GM18870 (cell line): ENCODE results near the gene C3orf20.
"Not testable (repeated sequence)": the region's sequence is repeated elsewhere in the genome, so short reads cannot be mapped to it uniquely, and the experiment has no call there.

Experiments used
- ATAC-seq: cut with Tn5 transposase; IDR thresholded peaks from one replicate; pipeline ENCODE4 v1.9.1; 2021; ENCODE audit warnings: moderate library complexity; ENCODE audit not compliant: unreplicated experiment

The C3orf20 gene

GRCh38 chr3:14752979-14753378 is 78.0 kb downstream of the C3orf20 start:
- not testable (repeated sequence) for ATAC-seq

- ATAC-seq, result no peak
These were observed 82.3 kb downstream of the C3orf20 start for GRCh38 chr3:14757153-14757700.

- ATAC-seq, result no peak
These were observed 83.4 kb downstream of the C3orf20 start for GRCh38 chr3:14758297-14758696.

GRCh38 chr3:14758959-14759358 is 84.0 kb downstream of the C3orf20 start:
- no peak for ATAC-seq

GRCh38 chr3:14760185-14760584 is 85.2 kb downstream of the C3orf20 start:
- ATAC-seq, result no peak

GRCh38 chr3:14761121-14761672 is 86.3 kb downstream of the C3orf20 start:
- ATAC-seq, result no peak

- ATAC-seq, result no peak
These were observed 86.9 kb downstream of the C3orf20 start for GRCh38 chr3:14761866-14762265.

- no peak for ATAC-seq
These were observed 87.8 kb downstream of the C3orf20 start for GRCh38 chr3:14762701-14763100.

- ATAC-seq, result no peak
These were observed 89.6 kb downstream of the C3orf20 start for GRCh38 chr3:14764331-14765059.

GRCh38 chr3:14765060-14765400 is 90.1 kb downstream of the C3orf20 start:
- no peak for ATAC-seq

GRCh38 chr3:14765576-14766427 is 90.9 kb downstream of the C3orf20 start:
- ATAC-seq, result no peak

- ATAC-seq, result no peak
These were observed 91.7 kb downstream of the C3orf20 start for GRCh38 chr3:14766428-14767244.

- no peak for ATAC-seq
These were observed 92.5 kb downstream of the C3orf20 start for GRCh38 chr3:14767245-14768051.

- no peak for ATAC-seq
These were observed 93.3 kb downstream of the C3orf20 start for GRCh38 chr3:14768182-14768790.

GRCh38 chr3:14768881-14769280 is 93.9 kb downstream of the C3orf20 start:
- ATAC-seq, result no peak

- ATAC-seq, result no peak
These were observed 94.8 kb downstream of the C3orf20 start for GRCh38 chr3:14769544-14770325.

- no peak for ATAC-seq
These were observed 95.7 kb downstream of the C3orf20 start for GRCh38 chr3:14770591-14770990.

GRCh38 chr3:14771593-14772497 is 96.9 kb downstream of the C3orf20 start:
- no peak for ATAC-seq
